B cell (primary cell): ENCODE measurements around the gene SLC5A5. TPM values are rescaled to one million over a fixed set of nuclear protein-coding genes. Genes with fewer than 3 reads are reported as not detected.

ENCODE experiments used
- ATAC-seq: fragments of 200-7000 bp; cut with Tn5 transposase; one replicate; pipeline ENCODE4 v1.10.0; 2021; ENCODE audit warnings: low read depth, mild to moderate bottlenecking, moderate number of reproducible peaks, moderate library complexity
- CTCF ChIA-PET: fragments of 350-600 bp; sonication (Branson Sonifier 250); formaldehyde crosslinking; loops from one replicate; lab custom pipeline; 2021; ENCODE audit warnings: antibody characterized with exemption, inconsistent platforms; lab: Charles Lee
- POLR2A ChIA-PET: fragments of 350-600 bp; sonication (Branson Sonifier 250); formaldehyde crosslinking; loops from one replicate; lab custom pipeline; 2021; ENCODE audit warnings: antibody characterized with exemption; lab: Charles Lee
- DNase-seq: peaks from one replicate; pipeline ENCODE4 v3.0.0; 2013
- H2AFZ ChIP-seq: 2 replicates; pipeline ENCODE4 v1.6.1; 2012; ENCODE audit warnings: mild to moderate bottlenecking, low read depth, low read length; ENCODE audit not compliant: insufficient read depth, poor library complexity, severe bottlenecking
- H3K27ac ChIP-seq, 2 donors: 1 replicate in 1 of 2; 2 replicates in 1 of 2; pipeline ENCODE4 v1.5.1; 2012 to 2013; ENCODE audit warnings: low read length in 2 of 2, mild to moderate bottlenecking in 2 of 2, moderate library complexity in 1 of 2
- H3K27me3 ChIP-seq, 4 experiments: fragments of 200-600 bp in 1 of 4; sonication (generic) in 1 of 4; replicated peaks in 1 of 4; 1 replicate in 2 of 4; 2 replicates in 2 of 4; pipeline versions ENCODE4 v1.6.1 to v1.7.0; 2013 to 2016; ENCODE audit warnings: low read length in 3 of 4, mild to moderate bottlenecking in 2 of 4, mixed read lengths in 1 of 4, moderate library complexity in 1 of 4; ENCODE audit not compliant: insufficient read depth in 4 of 4, control insufficient read depth in 3 of 4; ENCODE audit errors: control extremely low read depth in 1 of 4
- H3K36me3 ChIP-seq, 2 experiments: replicated peaks in 1 of 2; 1 replicate in 1 of 2; 2 replicates in 1 of 2; pipeline versions ENCODE4 v1.6.1 to v1.7.1; 2013; ENCODE audit warnings: low read length in 1 of 2; ENCODE audit not compliant: insufficient read depth in 2 of 2, control insufficient read depth in 1 of 2; ENCODE audit errors: control extremely low read depth in 1 of 2, extremely low read depth in 1 of 2
- H3K4me1 ChIP-seq, 2 donors: fragments of 200-600 bp in 1 of 2; sonication (generic) in 1 of 2; 1 replicate in 1 of 2; 2 replicates in 1 of 2; pipeline versions ENCODE4 v1.5.1 to v1.6.1; 2013 to 2017; ENCODE audit warnings: low read length in 2 of 2; ENCODE audit not compliant: control insufficient read depth in 2 of 2, insufficient read depth in 2 of 2
- H3K4me2 ChIP-seq: replicated peaks from 2 replicates; pipeline ENCODE3; 2012; ENCODE audit warnings: mild to moderate bottlenecking, low read depth, low read length; ENCODE audit not compliant: poor library complexity, severe bottlenecking
- H3K4me3 ChIP-seq, 5 experiments: fragments of 200-600 bp in 1 of 5; sonication (generic) in 1 of 5; 1 replicate in 3 of 5; 2 replicates in 2 of 5; pipeline versions ENCODE4 v1.5.1 to v1.7.0; 2011 to 2016; ENCODE audit warnings: low read length in 4 of 5, mild to moderate bottlenecking in 4 of 5, low read depth in 2 of 5, control low read depth in 1 of 5, moderate library complexity in 1 of 5; ENCODE audit not compliant: insufficient read depth in 1 of 5; ENCODE audit errors: control extremely low read depth in 1 of 5, extremely low read depth in 1 of 5
- H3K79me2 ChIP-seq: fragments of 200-600 bp; sonication (generic); one replicate; pipeline ENCODE4 v1.6.0; 2016; ENCODE audit warnings: low read length; ENCODE audit not compliant: control insufficient read depth, insufficient read depth
- H3K9ac ChIP-seq: fragments of 200-600 bp; sonication (generic); 2 replicates; pipeline ENCODE4 v1.6.1; 2017; ENCODE audit warnings: mild to moderate bottlenecking, low read length, moderate library complexity
- H3K9me3 ChIP-seq, 3 donors: one replicate each; pipeline versions ENCODE4 v1.6.1 to v1.7.1; 2013; ENCODE audit warnings: low read length in 2 of 3; ENCODE audit not compliant: control insufficient read depth in 2 of 3, insufficient read depth in 1 of 3; ENCODE audit errors: control extremely low read depth in 1 of 3
- H4K20me1 ChIP-seq: 2 replicates; pipeline ENCODE4 v1.6.0; 2012; ENCODE audit warnings: mild to moderate bottlenecking, low read length; ENCODE audit not compliant: insufficient read depth, control insufficient read depth, poor library complexity, severe bottlenecking
- H3K27ac Mint-ChIP-seq: one replicate; pipeline ENCODE4 v1.8.0; 2021; ENCODE audit warnings: mixed read lengths
- H3K27me3 Mint-ChIP-seq: one replicate; pipeline ENCODE4 v1.8.0; 2021; ENCODE audit warnings: mixed read lengths
- H3K4me1 Mint-ChIP-seq: one replicate; pipeline ENCODE4 v1.8.0; 2021; ENCODE audit warnings: mixed read lengths
- H3K4me3 Mint-ChIP-seq: one replicate; pipeline ENCODE4 v1.8.0; 2021; ENCODE audit warnings: mixed read lengths
- H3K9me3 Mint-ChIP-seq: one replicate; pipeline ENCODE4 v1.8.0; 2022; ENCODE audit warnings: mixed read lengths; ENCODE audit not compliant: insufficient read depth
- EZH2 ChIP-seq: IDR thresholded peaks from 2 replicates; pipeline ENCODE4 v1.6.1; 2012; ENCODE audit warnings: borderline replicate concordance, low read depth, mild to moderate bottlenecking, moderate library complexity, low read length; ENCODE audit not compliant: insufficient read depth, poor library complexity, severe bottlenecking
- WGBS: methylation state at CpG from one replicate; pipeline ENCODE4 v1.1.5; 2013; ENCODE audit warnings: missing lambda C conversion rate; ENCODE audit not compliant: insufficient coverage; 5-methylcytosine and 5-hydroxymethylcytosine counted together
- intact Hi-C: fragments of 100-400 bp; cut with micrococcal nuclease; formaldehyde crosslinking; loops from one replicate; pipeline ENCODE4 v1.10.0; 2022
- polyA plus RNA-seq: library from polyadenylated mRNA; depleted of rRNA; stranded (reverse); fragments of >200 nt; gene quantifications from 2 replicates; pipeline ENCODE4 v1.2.3, GENCODE V29; 2012
- total RNA-seq, 2 donors: library from RNA; stranded (reverse); fragments of 120-200 nt in 1 of 2; gene quantifications; 1 replicate in 1 of 2; 2 replicates in 1 of 2; pipeline versions ENCODE4 v1.2.3 to v1.2.4, GENCODE V29; 2013 to 2022
- TF ChIP-seq, protein P1 (sequence below): fragments of 200-600 bp; IDR thresholded peaks from one replicate; pipeline ENCODE4 v1.8.0; 2022; ENCODE audit warnings: antibody characterized with exemption, mild to moderate bottlenecking

The SLC5A5 gene
- total and polyA plus RNA-seq, 2 donors (not counting 1 experiment from before 2014, with no cell fraction given): 0.07 to 0.40 TPM

DNA sequence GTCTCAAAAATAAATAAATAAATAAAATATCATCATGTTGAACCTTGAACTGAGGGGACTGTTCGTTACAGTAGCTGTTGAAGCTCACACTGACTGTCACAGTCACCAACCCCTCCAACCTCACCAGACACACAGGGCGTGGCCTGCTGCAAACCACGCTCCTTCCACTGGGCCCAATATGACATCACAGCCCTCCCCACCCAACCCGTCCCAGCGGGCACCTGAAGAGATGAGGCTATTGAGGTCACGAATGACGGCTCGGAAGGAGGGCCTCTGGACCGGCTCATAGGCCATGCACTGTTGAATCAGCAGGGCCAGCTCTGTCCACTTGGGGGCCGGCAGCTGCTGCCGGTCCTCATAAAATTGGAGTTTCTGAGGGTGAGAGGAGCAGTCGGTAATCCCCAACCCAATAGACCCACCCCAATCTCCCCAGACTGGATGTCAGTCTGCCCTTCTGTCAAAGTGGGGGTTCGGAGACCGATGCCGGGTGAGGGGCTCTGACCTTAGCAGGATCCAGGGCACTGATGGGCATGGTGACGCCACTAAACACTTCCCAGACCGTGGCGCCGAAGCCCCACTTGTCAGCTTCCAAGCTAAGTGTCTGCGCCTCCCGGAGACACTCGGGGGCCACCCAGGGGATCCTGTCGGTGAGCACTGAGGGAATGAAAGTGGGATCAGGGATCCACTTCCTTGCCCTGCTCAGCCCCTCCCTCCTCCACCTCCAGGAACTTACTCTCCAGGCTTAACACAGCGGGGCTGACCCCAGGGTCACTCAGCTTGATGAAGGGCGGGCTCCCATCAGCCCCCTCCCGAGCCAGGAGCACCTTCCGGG lies 37.2 kb upstream of the SLC5A5 start:
- H3K4me3 ChIP-seq: no peak overlapping the region
- intact Hi-C loops: no loop called here
- Mint-ChIP-seq H3K4me3 (no peak overlapping the region), H3K27me3 (no peaks in the 10 kb centered on the region), H3K27ac (no peak overlapping the region), H3K9me3 (no peaks in the 10 kb centered on the region), H3K4me1 (no peaks in the 10 kb centered on the region)
- peaks cover 10% of the 10 kb centered on the region for H3K79me2 ChIP-seq
- peaks cover 0 to 7% (median 0%) of the 10 kb centered on the region in 3 donors for H3K9me3 ChIP-seq
- 94% methylated on average over 19 of the region's 27 CpGs for WGBS
- H4K20me1 ChIP-seq: peaks cover 33% of the 10 kb centered on the region
- H3K4me1 ChIP-seq: no peaks in the 10 kb centered on the region
- H3K4me2 ChIP-seq: no peak overlapping the region
- no peak overlapping the region for H3K27ac ChIP-seq
- POLR2A ChIA-PET: interaction anchor here (0.6 to 0.7 kb wide), 3 partner anchors 8 to 195 kb away, joined by 3 to 4 read pairs (median 3); no protein-coding TSS in a partner anchor
- H3K36me3 ChIP-seq: peaks cover 1 to 86% of the 10 kb centered on the region in 2 experiments
- H2AFZ ChIP-seq: no peak overlapping the region
- CTCF ChIA-PET: no interaction called here
- no peak for DNase-seq
- TF ChIP-seq EZH2: no peak
- no peak for ATAC-seq
- H3K27me3 ChIP-seq: no peaks in the 10 kb centered on the region
- H3K9ac ChIP-seq: no peak overlapping the region

DNA sequence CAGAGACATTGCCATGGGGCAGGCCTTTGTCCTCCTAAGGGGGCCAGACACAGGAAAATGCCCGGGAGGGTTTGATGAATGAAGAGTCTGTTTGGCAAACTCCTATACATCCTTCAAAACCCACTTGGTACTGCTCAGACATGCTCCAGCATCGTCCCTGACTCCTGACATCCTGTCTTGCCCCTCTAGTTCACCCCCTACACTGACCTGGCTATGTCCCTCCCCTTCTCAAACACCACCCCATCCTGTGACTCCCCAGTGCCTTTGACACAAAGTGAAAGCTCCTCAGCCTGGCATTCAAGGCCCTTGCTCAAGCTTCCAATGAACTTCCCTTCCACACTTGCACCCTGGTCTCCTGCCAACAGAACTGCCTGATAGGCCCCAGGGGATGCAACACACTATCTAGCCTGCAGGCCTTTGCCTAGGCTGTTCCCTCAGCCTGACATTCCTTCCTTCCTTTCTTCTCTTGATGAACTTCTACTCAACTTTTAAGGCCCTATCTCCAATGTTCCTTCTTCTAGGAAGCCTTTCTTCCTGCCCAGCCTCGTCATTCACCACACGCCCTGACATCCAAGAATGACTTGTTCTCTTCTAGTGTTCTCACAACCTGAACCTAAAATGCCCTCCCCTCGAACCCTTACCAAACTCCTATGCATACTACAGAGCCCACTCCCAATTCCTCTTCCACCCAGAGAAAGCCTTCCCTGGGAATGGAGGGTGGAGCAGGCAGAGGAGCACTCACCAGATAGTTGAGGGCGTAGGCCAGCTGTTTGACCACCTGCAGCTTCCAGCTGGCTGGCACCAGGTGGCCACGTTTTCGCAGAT lies 36.4 kb upstream of the SLC5A5 start:
- intact Hi-C loops: no loop called here
- TF ChIP-seq, protein P1, sequence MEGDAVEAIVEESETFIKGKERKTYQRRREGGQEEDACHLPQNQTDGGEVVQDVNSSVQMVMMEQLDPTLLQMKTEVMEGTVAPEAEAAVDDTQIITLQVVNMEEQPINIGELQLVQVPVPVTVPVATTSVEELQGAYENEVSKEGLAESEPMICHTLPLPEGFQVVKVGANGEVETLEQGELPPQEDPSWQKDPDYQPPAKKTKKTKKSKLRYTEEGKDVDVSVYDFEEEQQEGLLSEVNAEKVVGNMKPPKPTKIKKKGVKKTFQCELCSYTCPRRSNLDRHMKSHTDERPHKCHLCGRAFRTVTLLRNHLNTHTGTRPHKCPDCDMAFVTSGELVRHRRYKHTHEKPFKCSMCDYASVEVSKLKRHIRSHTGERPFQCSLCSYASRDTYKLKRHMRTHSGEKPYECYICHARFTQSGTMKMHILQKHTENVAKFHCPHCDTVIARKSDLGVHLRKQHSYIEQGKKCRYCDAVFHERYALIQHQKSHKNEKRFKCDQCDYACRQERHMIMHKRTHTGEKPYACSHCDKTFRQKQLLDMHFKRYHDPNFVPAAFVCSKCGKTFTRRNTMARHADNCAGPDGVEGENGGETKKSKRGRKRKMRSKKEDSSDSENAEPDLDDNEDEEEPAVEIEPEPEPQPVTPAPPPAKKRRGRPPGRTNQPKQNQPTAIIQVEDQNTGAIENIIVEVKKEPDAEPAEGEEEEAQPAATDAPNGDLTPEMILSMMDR: no peak
- TF ChIP-seq EZH2: no peak
- peaks cover 1 to 84% of the 10 kb centered on the region in 2 experiments for H3K36me3 ChIP-seq
- H3K4me3 Mint-ChIP-seq: no peak overlapping the region
- 94% methylated on average over 5 of the region's 8 CpGs for WGBS
- ATAC-seq: no peak
- H3K27me3 Mint-ChIP-seq: no peaks in the 10 kb centered on the region
- H3K4me3 ChIP-seq: no peak overlapping the region
- ChIA-PET POLR2A (interaction anchor here (0.7 kb wide), 1 partner anchor 9 kb away, joined by 3 read pairs; no protein-coding TSS in a partner anchor), CTCF (no interaction called here)
- DNase-seq: no peak
- peaks cover 24% of the 10 kb centered on the region for H4K20me1 ChIP-seq
- no peak overlapping the region for H3K27ac ChIP-seq
- peak overlapping the region; percentile 59 for H3K27ac Mint-ChIP-seq
- peaks cover 0 to 7% (median 0%) of the 10 kb centered on the region in 3 donors for H3K9me3 ChIP-seq
- H2AFZ ChIP-seq: no peak overlapping the region
- H3K79me2 ChIP-seq: peaks cover 10% of the 10 kb centered on the region
- no peaks in the 10 kb centered on the region for H3K4me1 ChIP-seq
- H3K9ac ChIP-seq: no peak overlapping the region
- H3K27me3 ChIP-seq: no peaks in the 10 kb centered on the region
- no peaks in the 10 kb centered on the region for H3K4me1 Mint-ChIP-seq
- H3K9me3 Mint-ChIP-seq: no peaks in the 10 kb centered on the region
- no peak overlapping the region for H3K4me2 ChIP-seq
